GM12875 (cell line): ENCODE data around the gene KCTD5.

Experiments
- H3K4me3 ChIP-seq: one replicate; pipeline ENCODE4 v1.5.1; 2011; ENCODE audit warnings: low read depth, low read length, control low read depth
- CTCF ChIP-seq: IDR thresholded peaks from 2 replicates; pipeline ENCODE4 v1.5.1; 2011; ENCODE audit warnings: low read depth, mild to moderate bottlenecking, control low read depth, inconsistent platforms, low read length, moderate library complexity, borderline replicate concordance; ENCODE audit not compliant: insufficient read depth

Gene KCTD5

GRCh38 chr16:2704983-2705275, 22.6 kb downstream of the KCTD5 start:
- H3K4me3 ChIP-seq = no peak overlapping the region
- TF ChIP-seq CTCF = no peak

GRCh38 chr16:2705351-2705750, 23.0 kb downstream of the KCTD5 start:
- no peak overlapping the region for H3K4me3 ChIP-seq
- TF ChIP-seq CTCF = no peak

- H3K4me3 ChIP-seq = no peak overlapping the region
- TF ChIP-seq CTCF = no peak
Measured at GRCh38 chr16:2706085-2706484, 23.8 kb downstream of the KCTD5 start.

GRCh38 chr16:2706611-2707311, 24.4 kb downstream of the KCTD5 start:
- TF ChIP-seq CTCF = no peak
- no peak overlapping the region for H3K4me3 ChIP-seq

GRCh38 chr16:2707368-2708289, 25.3 kb downstream of the KCTD5 start:
- TF ChIP-seq CTCF = no peak
- no peak overlapping the region for H3K4me3 ChIP-seq

- no peak for TF ChIP-seq CTCF
- H3K4me3 ChIP-seq = no peak overlapping the region
Measured at GRCh38 chr16:2708290-2708639, 25.9 kb downstream of the KCTD5 start.

- TF ChIP-seq CTCF = no peak
- no peak overlapping the region for H3K4me3 ChIP-seq
Measured at GRCh38 chr16:2708955-2709587, 26.7 kb downstream of the KCTD5 start.
